AG04449 (cell line): ENCODE results near the gene HOXB4.
A peak's percentile ranks its signal among the peaks of the same experiment; 100 is the strongest.

Source experiments
- CTCF ChIA-PET: fragments of 350-600 bp; formaldehyde crosslinking; extraction: SDS; loops from one replicate; lab custom pipeline; 2021; ENCODE audit warnings: antibody characterized with exemption; lab: Yijun Ruan, JAX
- POLR2A ChIA-PET: fragments of 400-600, 350-600 bp; formaldehyde crosslinking; extraction: SDS; loops from one replicate; lab custom pipeline; 2020; ENCODE audit warnings: antibody characterized with exemption, inconsistent platforms; lab: Yijun Ruan, JAX
- DNase-seq: peaks from one replicate; pipeline ENCODE4 v3.0.0-alpha.2; 2010; ENCODE audit warnings: low read depth, low spot score
- H3K4me3 ChIP-seq: 2 replicates; pipeline ENCODE4 v1.5.1; 2011; ENCODE audit warnings: low read depth, mild to moderate bottlenecking, control low read depth, low read length
- CTCF ChIP-seq: IDR thresholded peaks from one replicate; pipeline ENCODE4 v1.5.1; 2011; ENCODE audit warnings: mild to moderate bottlenecking, moderate library complexity, low read length, control low read depth, inconsistent platforms; ENCODE audit not compliant: insufficient read depth; ENCODE audit errors: missing control alignments

The HOXB4 gene

DNA sequence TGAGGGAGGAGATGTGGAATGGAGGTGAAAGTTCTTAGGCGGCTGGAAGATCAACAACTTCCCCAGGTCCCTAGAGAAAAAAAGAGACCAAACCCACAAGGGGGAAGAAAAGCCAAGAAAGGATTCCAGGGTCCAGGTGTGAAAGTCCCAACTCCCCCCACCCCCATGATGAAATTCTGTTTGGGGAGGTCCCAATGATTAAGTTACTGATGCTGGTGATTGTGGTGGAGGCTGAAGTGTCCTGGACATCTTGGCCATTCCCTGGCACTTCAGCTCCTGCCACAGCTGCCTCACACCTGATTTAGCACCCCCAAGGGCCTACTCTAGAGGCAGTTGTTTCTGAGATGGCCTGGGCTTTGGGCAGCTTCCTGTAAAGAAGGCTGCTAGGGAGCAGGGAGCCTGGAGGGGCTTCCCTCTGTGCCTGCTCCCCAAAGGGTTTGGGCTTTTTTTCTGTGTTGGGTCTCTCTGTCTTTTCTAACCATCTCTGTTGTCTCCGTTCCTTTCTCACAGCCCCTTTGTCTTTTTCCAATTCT lies 13.1 kb downstream of the HOXB4 start:
- TF ChIP-seq CTCF, result no peak
- ChIA-PET POLR2A (no interaction called here), CTCF (interaction anchor here (2.5 kb wide), 1 partner anchor 73 kb away, joined by 7 read pairs; no protein-coding TSS in a partner anchor)
- H3K4me3 ChIP-seq, result peak overlapping the region; percentile 54
- no peak for DNase-seq

GRCh38 chr17:48564188-48565021 lies 13.7 kb downstream of the HOXB4 start:
- CTCF ChIA-PET, result interaction anchor here (0.9 to 2.8 kb wide), 3 partner anchors 15 to 228 kb away, joined by 3 to 10 read pairs (median 7); no protein-coding TSS in a partner anchor
- DNase-seq, result no peak
- POLR2A ChIA-PET, result interaction anchor here (0.8 kb wide), 1 partner anchor 9 kb away, joined by 5 read pairs; no protein-coding TSS in a partner anchor
- H3K4me3 ChIP-seq, result peak overlapping the region; percentile 54
- no peak for TF ChIP-seq CTCF

GRCh38 chr17:48563867-48564187 lies 14.3 kb downstream of the HOXB4 start:
- H3K4me3 ChIP-seq, result peak overlapping the region; percentile 54
- DNase-seq, result no peak
- ChIA-PET POLR2A (interaction anchor here (0.8 kb wide), 1 partner anchor 9 kb away, joined by 5 read pairs; no protein-coding TSS in a partner anchor), CTCF (interaction anchor here (0.8 to 2.8 kb wide), 6 partner anchors 15 to 228 kb away, joined by 3 to 10 read pairs (median 4); no protein-coding TSS in a partner anchor)
- no peak for TF ChIP-seq CTCF

DNA sequence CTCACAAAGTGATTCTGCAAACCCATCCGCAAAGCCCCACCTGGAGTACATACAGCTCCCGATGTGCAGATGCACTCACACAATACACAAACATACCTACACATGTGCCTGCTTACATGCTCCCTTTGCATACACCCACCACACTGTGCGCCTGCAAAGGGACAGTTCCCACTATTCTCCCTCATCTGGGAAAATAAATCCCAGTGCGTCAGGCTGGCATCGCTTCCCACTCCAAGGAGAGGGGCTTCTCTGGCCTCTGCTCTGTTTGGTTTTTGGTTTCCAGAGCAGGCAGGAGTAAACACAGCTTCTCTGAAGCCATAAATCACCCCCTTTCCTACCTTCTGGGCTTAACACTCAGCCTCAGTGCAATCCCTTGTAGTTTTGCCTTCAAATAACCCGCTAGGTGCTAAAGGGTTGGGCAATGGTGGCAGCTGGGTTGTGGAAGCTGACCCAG lies 14.7 kb downstream of the HOXB4 start:
- peak overlapping the region; percentile 54 for H3K4me3 ChIP-seq
- CTCF ChIA-PET, result interaction anchor here (0.8 to 2.8 kb wide), 7 partner anchors 11 to 227 kb away, joined by 3 to 10 read pairs (median 4); no protein-coding TSS in a partner anchor
- TF ChIP-seq CTCF, result no peak
- DNase-seq, result no peak
- POLR2A ChIA-PET, result interaction anchor here (0.7 to 1.1 kb wide), 3 partner anchors 8 to 37 kb away, joined by 3 to 5 read pairs (median 3); no protein-coding TSS in a partner anchor

DNA sequence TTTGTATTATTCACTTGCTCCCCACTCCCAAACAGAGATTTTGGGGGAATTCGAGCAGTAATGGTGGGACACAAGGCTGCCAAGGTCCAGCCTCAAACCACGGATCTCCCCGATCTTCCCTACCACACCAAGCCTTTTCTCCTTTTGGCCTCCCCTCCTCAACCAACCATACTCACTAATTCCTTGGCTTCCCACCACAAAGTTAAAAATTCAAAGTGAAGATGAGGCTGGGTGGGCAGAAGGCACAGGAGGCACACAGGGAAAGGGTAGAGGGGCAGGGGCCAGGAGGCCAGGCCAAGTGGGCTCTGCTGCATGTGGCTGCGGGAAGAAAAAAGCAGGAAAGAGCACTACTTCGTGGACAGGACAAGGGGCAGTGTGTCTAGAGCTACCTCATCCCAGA lies 15.2 kb downstream of the HOXB4 start:
- peak overlapping the region; percentile 54 for H3K4me3 ChIP-seq
- TF ChIP-seq CTCF, result no peak
- ChIA-PET CTCF (interaction anchor here (1.0 to 2.8 kb wide), 5 partner anchors 10 to 227 kb away, joined by 3 to 10 read pairs (median 4); no protein-coding TSS in a partner anchor), POLR2A (interaction anchor here (0.6 to 1.2 kb wide), 5 partner anchors 13 to 142 kb away, joined by 3 to 4 read pairs (median 3); partner anchors contain the start of gene HOXB5)
- no peak for DNase-seq
